IMR-90 (cell line): ENCODE data around the gene KAZN. TPM values are rescaled to one million over a fixed set of nuclear protein-coding genes. Genes with fewer than 3 reads are reported as not detected.

Source experiments
- ATAC-seq: fragments of 200-7000 bp; cut with Tn5 transposase; 2 replicates; pipeline ENCODE4 v1.9.1; 2020; ENCODE audit warnings: low read depth, mild to moderate bottlenecking, moderate library complexity
- BruUV-seq: library from RNA; stranded (reverse); fragments of 400-500 nt; replicated peaks from 2 replicates; lab custom pipeline; 2021; lab: Mats Ljungman, UMichigan
- CTCF ChIA-PET: fragments of 300-600 bp; formaldehyde crosslinking; extraction: SDS; loops from one replicate; lab custom pipeline; 2021; ENCODE audit warnings: antibody characterized with exemption; lab: Yijun Ruan, JAX
- POLR2A ChIA-PET: fragments of 300-600 bp; sonication (Branson Sonifier 250); formaldehyde crosslinking; loops from one replicate; lab custom pipeline; 2022; ENCODE audit warnings: antibody characterized with exemption; ENCODE audit not compliant: unreplicated experiment; lab: Charles Lee
- DNase-seq: peaks from one replicate; pipeline ENCODE4 v3.0.0; 2013
- H2AFZ ChIP-seq: replicated peaks from 2 replicates; pipeline ENCODE3; 2013; ENCODE audit warnings: low read length, mild to moderate bottlenecking; ENCODE audit not compliant: poor library complexity
- H2AK5ac ChIP-seq: 2 replicates; pipeline ENCODE4 v1.6.1; 2013; ENCODE audit warnings: low read depth, low read length, inconsistent platforms
- H2AK9ac ChIP-seq: replicated peaks from 2 replicates; pipeline ENCODE3; 2013; ENCODE audit warnings: mild to moderate bottlenecking, low read depth, low read length, moderate library complexity; ENCODE audit not compliant: poor library complexity
- H2BK120ac ChIP-seq: 2 replicates; pipeline ENCODE4 v1.6.1; 2013; ENCODE audit warnings: low read depth, low read length, inconsistent platforms
- H2BK15ac ChIP-seq: 3 replicates; pipeline ENCODE4 v1.6.1; 2013; ENCODE audit warnings: low read depth, low read length, inconsistent platforms
- H2BK20ac ChIP-seq: 2 replicates; pipeline ENCODE4 v1.6.1; 2013; ENCODE audit warnings: low read depth, mild to moderate bottlenecking, inconsistent platforms, low read length, moderate library complexity
- H2BK5ac ChIP-seq: 2 replicates; pipeline ENCODE4 v1.6.1; 2013; ENCODE audit warnings: mild to moderate bottlenecking, low read depth, low read length, inconsistent platforms; ENCODE audit not compliant: poor library complexity, severe bottlenecking
- H3K14ac ChIP-seq: replicated peaks from 2 replicates; pipeline ENCODE4 v1.6.1; 2013; ENCODE audit warnings: low read depth, low read length, inconsistent platforms
- H3K18ac ChIP-seq: 2 replicates; pipeline ENCODE4 v1.6.1; 2013; ENCODE audit warnings: low read depth, low read length, control low read depth
- H3K23ac ChIP-seq: 2 replicates; pipeline ENCODE4 v1.6.1; 2013; ENCODE audit warnings: low read depth, low read length, inconsistent platforms
- H3K27ac ChIP-seq: 2 replicates; pipeline ENCODE4 v1.5.1; 2013; ENCODE audit warnings: mild to moderate bottlenecking, control low read depth, low read length; ENCODE audit not compliant: insufficient read depth
- H3K27me3 ChIP-seq: 2 replicates; pipeline ENCODE4 v1.6.1; 2013; ENCODE audit warnings: low read length; ENCODE audit not compliant: control insufficient read depth, insufficient read depth
- H3K36me3 ChIP-seq: 2 replicates; pipeline ENCODE4 v1.6.1; 2013; ENCODE audit warnings: low read length, mixed read lengths; ENCODE audit not compliant: control insufficient read depth, insufficient read depth
- H3K4ac ChIP-seq: 2 replicates; pipeline ENCODE4 v1.6.1; 2013; ENCODE audit warnings: low read depth, low read length, inconsistent platforms
- H3K4me1 ChIP-seq: 2 replicates; pipeline ENCODE4 v1.6.1; 2013; ENCODE audit warnings: low read length, mixed read lengths; ENCODE audit not compliant: control insufficient read depth, insufficient read depth
- H3K4me2 ChIP-seq: 2 replicates; pipeline ENCODE4 v1.6.1; 2013; ENCODE audit warnings: low read depth, mild to moderate bottlenecking, control low read depth, low read length, moderate library complexity
- H3K4me3 ChIP-seq: 2 replicates; pipeline ENCODE4 v1.5.1; 2013; ENCODE audit warnings: low read depth, mild to moderate bottlenecking, control low read depth, low read length, moderate library complexity; ENCODE audit not compliant: insufficient read depth
- H3K56ac ChIP-seq: 2 replicates; pipeline ENCODE4 v1.6.1; 2013; ENCODE audit warnings: low read length, inconsistent platforms; ENCODE audit not compliant: insufficient read depth; ENCODE audit errors: extremely low read depth
- H3K79me1 ChIP-seq, 2 experiments: 2 replicates each; pipeline ENCODE4 v1.6.1; 2013; ENCODE audit warnings: low read length in 2 of 2, inconsistent platforms in 1 of 2, low read depth in 1 of 2
- H3K9ac ChIP-seq: 2 replicates; pipeline ENCODE4 v1.6.1; 2013; ENCODE audit warnings: low read depth, low read length, control low read depth
- H3K9me1 ChIP-seq: 2 replicates; pipeline ENCODE4 v1.6.1; 2013; ENCODE audit warnings: low read length, inconsistent platforms; ENCODE audit not compliant: insufficient read depth
- H3K9me3 ChIP-seq: 2 replicates; pipeline ENCODE4 v1.6.1; 2013; ENCODE audit warnings: low read length; ENCODE audit not compliant: control insufficient read depth, insufficient read depth
- H4K20me1 ChIP-seq: 2 replicates; pipeline ENCODE4 v1.6.1; 2013; ENCODE audit warnings: low read length, inconsistent platforms; ENCODE audit not compliant: insufficient read depth
- H4K5ac ChIP-seq: 2 replicates; pipeline ENCODE4 v1.6.1; 2013; ENCODE audit warnings: mild to moderate bottlenecking, low read depth, low read length, control low read depth
- H4K8ac ChIP-seq, 2 experiments: 2 replicates each; pipeline ENCODE4 v1.6.1; 2013; ENCODE audit warnings: low read depth in 2 of 2, low read length in 2 of 2, control low read depth in 1 of 2, inconsistent platforms in 1 of 2
- H4K91ac ChIP-seq: 2 replicates; pipeline ENCODE4 v1.6.1; 2013; ENCODE audit warnings: low read depth, low read length, inconsistent platforms; ENCODE audit not compliant: insufficient read depth
- CHD1 ChIP-seq: IDR thresholded peaks from 2 replicates; pipeline ENCODE4 v1.6.1; 2012; ENCODE audit warnings: low read depth, low read length, improper control_type of control experiment
- CTCF ChIP-seq: conservative IDR thresholded peaks from 2 replicates; pipeline ENCODE4 v1.5.1; 2012; ENCODE audit warnings: mild to moderate bottlenecking, low read depth, low read length, improper control_type of control experiment
- ELK1 ChIP-seq: fragments of 150-350 bp; IDR thresholded peaks from 2 replicates; pipeline ENCODE4 v1.6.1; 2016; ENCODE audit warnings: low read depth, mild to moderate bottlenecking, low read length, moderate library complexity, borderline replicate concordance
- MAFK ChIP-seq: IDR thresholded peaks from 2 replicates; pipeline ENCODE4 v1.6.1; 2012; ENCODE audit warnings: low read depth, low read length, improper control_type of control experiment
- MAZ ChIP-seq: IDR thresholded peaks from 2 replicates; pipeline ENCODE4 v1.6.1; 2012; ENCODE audit warnings: low read depth, mild to moderate bottlenecking, low read length, improper control_type of control experiment, moderate library complexity, borderline replicate concordance
- NFE2L2 ChIP-seq: fragments of 150-350 bp; IDR thresholded peaks from 2 replicates; pipeline ENCODE4 v1.6.1; 2016; ENCODE audit warnings: low read depth, mild to moderate bottlenecking, low read length
- RAD21 ChIP-seq: IDR thresholded peaks from 2 replicates; pipeline ENCODE4 v1.6.1; 2012; ENCODE audit warnings: low read length, improper control_type of control experiment
- RCOR1 ChIP-seq: IDR thresholded peaks from 2 replicates; pipeline ENCODE4 v1.6.1; 2012; ENCODE audit warnings: mild to moderate bottlenecking, low read length, improper control_type of control experiment; ENCODE audit not compliant: insufficient replicate concordance
- RFX5 ChIP-seq: IDR thresholded peaks from 2 replicates; pipeline ENCODE4 v1.8.0; 2012; ENCODE audit warnings: low read depth, mild to moderate bottlenecking, low read length, moderate library complexity
- SMC3 ChIP-seq: fragments of 150-350 bp; IDR thresholded peaks from 2 replicates; pipeline ENCODE4 v1.6.1; 2016; ENCODE audit warnings: low read depth, mild to moderate bottlenecking, antibody characterized with exemption, low read length, moderate library complexity
- WGBS, 2 experiments: methylation state at CpG; one replicate each; pipeline versions ENCODE4 v1.1.5 to v1.1.7; 2013; ENCODE audit warnings: missing lambda C conversion rate in 2 of 2; ENCODE audit not compliant: insufficient read length in 1 of 2; ENCODE audit errors: extremely low coverage in 2 of 2; 5-methylcytosine and 5-hydroxymethylcytosine counted together
- dilution Hi-C: fragments of 300-500 bp; cut with HindIII; formaldehyde crosslinking; loops from one replicate; pipeline ENCODE4 v1.14.3; 2018; ENCODE audit warnings: low sequenced_read_pairs; ENCODE audit not compliant: unreplicated experiment
- in situ Hi-C: fragments of 300-500 bp; cut with MboI; formaldehyde crosslinking; loops from 3 replicates; pipeline ENCODE4 v1.14.3; 2019; ENCODE audit warnings: low sequenced_read_pairs, inconsistent platforms, mixed read lengths
- intact Hi-C: fragments of 100-400 bp; cut with micrococcal nuclease; formaldehyde crosslinking; loops from 2 replicates; pipeline ENCODE4 v1.10.0; 2022
- polyA plus RNA-seq, 3 experiments: library from polyadenylated mRNA; depleted of rRNA; stranded (reverse); fragments of >200 nt; gene quantifications; 2 replicates each; pipeline ENCODE4 v1.2.3, GENCODE V29; 2012; ENCODE audit warnings: low replicate concordance in 1 of 3
- total RNA-seq: library from RNA; depleted of rRNA; stranded (reverse); fragments of >200 nt; gene quantifications from 2 replicates; pipeline ENCODE4 v1.2.3, GENCODE V29; 2012
- TF ChIP-seq, protein P1 (sequence below): fragments of 150-350 bp; IDR thresholded peaks from 2 replicates; pipeline ENCODE4 v1.6.1; 2017; ENCODE audit warnings: mild to moderate bottlenecking, antibody characterized with exemption, low read length, low read depth

Gene KAZN
- total and polyA plus RNA-seq, 2 of the 4 experiments (the other 2 are of a cell fraction): 5.2 to 10.5 TPM

DNA sequence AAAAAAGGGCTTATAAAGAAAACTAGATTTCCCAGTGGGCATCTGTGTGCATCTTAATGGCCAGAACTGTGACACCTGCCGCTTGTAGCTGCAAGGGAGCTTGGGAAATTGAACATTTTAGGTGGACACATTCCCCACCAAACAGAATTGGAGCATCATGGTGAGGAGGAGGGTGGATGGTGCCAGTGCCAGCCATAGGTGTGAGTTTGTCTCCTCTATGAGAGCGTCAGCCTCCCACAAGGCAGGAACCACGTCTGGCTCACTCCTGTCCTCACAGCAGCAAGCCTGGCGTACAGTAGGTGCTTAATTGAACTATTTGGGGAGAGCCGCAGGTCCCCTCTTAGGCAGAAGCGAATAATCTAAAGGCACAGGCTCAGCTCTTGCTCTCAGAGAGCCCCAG, 430.6 kb downstream of the KAZN start:
- H3K4me2 ChIP-seq: no peak overlapping the region
- no peak overlapping the region for H4K8ac ChIP-seq
- in situ Hi-C loops: loop anchor here (5.0 kb wide), 1 partner anchor 102 kb away; no protein-coding TSS in a partner anchor
- H2BK120ac ChIP-seq: no peak overlapping the region
- peak overlapping the region; percentile 23; the same call in 1 of the 2 replicates for H2AK5ac ChIP-seq
- H2AK9ac ChIP-seq: no peak overlapping the region
- H3K23ac ChIP-seq: no peak overlapping the region
- POLR2A ChIA-PET: no interaction called here
- CTCF ChIA-PET: no interaction called here
- no peak overlapping the region for H2BK20ac ChIP-seq
- peaks cover 26 to 56% of the 10 kb centered on the region in 2 experiments for H3K79me1 ChIP-seq
- no peak overlapping the region for H2BK5ac ChIP-seq
- no peak for TF ChIP-seq ELK1
- TF ChIP-seq, protein P1, sequence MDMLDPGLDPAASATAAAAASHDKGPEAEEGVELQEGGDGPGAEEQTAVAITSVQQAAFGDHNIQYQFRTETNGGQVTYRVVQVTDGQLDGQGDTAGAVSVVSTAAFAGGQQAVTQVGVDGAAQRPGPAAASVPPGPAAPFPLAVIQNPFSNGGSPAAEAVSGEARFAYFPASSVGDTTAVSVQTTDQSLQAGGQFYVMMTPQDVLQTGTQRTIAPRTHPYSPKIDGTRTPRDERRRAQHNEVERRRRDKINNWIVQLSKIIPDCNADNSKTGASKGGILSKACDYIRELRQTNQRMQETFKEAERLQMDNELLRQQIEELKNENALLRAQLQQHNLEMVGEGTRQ: no peak
- no peak for TF ChIP-seq CHD1
- TF ChIP-seq CTCF: no peak
- TF ChIP-seq MAZ: no peak
- no peak for TF ChIP-seq SMC3
- TF ChIP-seq RFX5: no peak
- no peak for TF ChIP-seq RCOR1
- no peak for TF ChIP-seq NFE2L2
- TF ChIP-seq RAD21: no peak
- no peak for TF ChIP-seq MAFK
- H3K4ac ChIP-seq: no peak overlapping the region
- no peak for DNase-seq
- no peaks in the 10 kb centered on the region for H3K36me3 ChIP-seq
- H3K4me1 ChIP-seq: peaks cover 21% of the 10 kb centered on the region
- no TSS peak for BruUV-seq
- 100% methylated on average over 1 of the region's 6 CpGs; no CpG with 5 or more reads in 1 of the 2 experiments for WGBS, 2 experiments
- no peak overlapping the region for H3K56ac ChIP-seq
- H3K9me1 ChIP-seq: peaks cover 10% of the 10 kb centered on the region; the same call in 1 of the 2 replicates
- no peak overlapping the region for H3K27ac ChIP-seq
- no peak overlapping the region for H3K9ac ChIP-seq
- no peak overlapping the region for H4K91ac ChIP-seq
- ATAC-seq: no peak
- H2AFZ ChIP-seq: no peak overlapping the region
- H4K5ac ChIP-seq: no peak overlapping the region
- H3K14ac ChIP-seq: no peak overlapping the region
- intact Hi-C loops: loop anchor here (5.0 to 10.0 kb wide), 2 partner anchors 82 to 284 kb away; no protein-coding TSS in a partner anchor
- no peak overlapping the region for H3K18ac ChIP-seq
- dilution Hi-C loops: no loop called here
- no peaks in the 10 kb centered on the region for H3K9me3 ChIP-seq
- H4K20me1 ChIP-seq: peaks cover 33% of the 10 kb centered on the region
- H2BK15ac ChIP-seq: no peak overlapping the region
- H3K27me3 ChIP-seq: no peaks in the 10 kb centered on the region
- no peak overlapping the region for H3K4me3 ChIP-seq
